ENCODE data around the gene PLEKHJ1.

Gene PLEKHJ1

DNA sequence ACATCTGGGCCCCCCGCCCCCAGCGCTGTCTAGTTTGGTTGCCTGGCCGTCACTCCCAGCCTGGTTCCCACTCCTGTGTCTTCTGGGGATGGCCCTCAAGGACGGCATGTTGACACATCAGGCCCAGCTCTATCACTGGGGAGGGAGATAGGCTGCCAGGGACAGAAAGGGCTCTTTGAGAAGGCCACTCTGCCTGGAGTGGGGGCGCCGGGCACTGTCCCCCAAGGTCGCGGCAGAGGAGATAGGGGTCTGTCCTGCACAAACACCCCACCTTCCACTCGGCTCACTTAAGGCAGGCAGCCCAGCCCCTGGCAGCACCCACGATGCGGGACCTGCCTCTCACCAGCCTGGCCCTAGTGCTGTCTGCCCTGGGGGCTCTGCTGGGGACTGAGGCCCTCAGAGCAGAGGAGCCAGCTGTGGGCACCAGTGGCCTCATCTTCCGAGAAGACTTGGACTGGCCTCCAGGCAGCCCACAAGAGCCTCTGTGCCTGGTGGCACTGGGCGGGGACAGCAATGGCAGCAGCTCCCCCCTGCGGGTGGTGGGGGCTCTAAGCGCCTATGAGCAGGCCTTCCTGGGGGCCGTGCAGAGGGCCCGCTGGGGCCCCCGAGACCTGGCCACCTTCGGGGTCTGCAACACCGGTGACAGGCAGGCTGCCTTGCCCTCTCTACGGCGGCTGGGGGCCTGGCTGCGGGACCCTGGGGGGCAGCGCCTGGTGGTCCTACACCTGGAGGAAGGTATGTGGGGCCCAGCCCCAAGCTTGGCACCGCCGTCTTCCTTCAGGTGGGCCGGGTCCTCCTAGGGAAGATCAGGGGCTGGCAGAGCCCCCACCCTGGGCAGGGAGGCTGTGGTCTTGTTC lies 13.1 kb upstream of the PLEKHJ1 start, which contains the start of gene AMH:
Gene AMH, plus strand, starts transcription at position 314 of the 857 bp plus-strand sequence. Its CDS starts 10 bp downstream, at position 324.
- no peak for DNase-seq

- DNase-seq: no peak
These were observed 12.2 kb upstream of the PLEKHJ1 start for GRCh38 chr19:2248136-2249009.

DNA sequence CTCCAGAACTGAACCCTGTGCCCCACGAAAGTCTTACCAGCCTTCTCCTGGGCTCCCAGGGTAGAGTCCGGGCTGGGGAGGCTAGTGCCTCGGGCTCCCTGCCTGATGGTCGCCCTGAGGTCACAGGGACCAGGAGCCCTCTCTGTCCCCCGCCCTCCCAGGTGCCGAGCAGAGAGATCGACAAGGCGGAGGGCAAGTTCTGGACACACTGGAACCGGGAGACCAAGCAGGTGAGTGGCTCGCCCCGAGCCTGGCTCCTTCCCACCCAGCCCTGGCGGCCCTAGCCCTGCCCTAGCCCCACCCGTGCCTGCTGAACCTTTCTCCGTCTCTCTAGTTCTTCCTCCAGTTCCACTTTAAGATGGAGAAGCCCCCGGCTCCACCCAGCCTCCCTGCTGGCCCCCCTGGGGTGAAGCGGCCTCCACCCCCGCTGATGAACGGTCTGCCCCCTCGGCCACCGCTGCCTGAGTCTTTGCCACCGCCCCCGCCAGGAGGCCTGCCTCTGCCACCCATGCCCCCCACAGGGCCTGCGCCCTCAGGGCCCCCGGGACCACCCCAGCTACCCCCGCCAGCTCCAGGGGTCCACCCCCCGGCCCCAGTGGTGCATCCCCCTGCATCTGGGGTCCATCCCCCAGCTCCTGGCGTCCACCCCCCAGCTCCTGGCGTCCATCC lies 11.4 kb upstream of the PLEKHJ1 start:
- no peak for DNase-seq

GRCh38 chr19:2246801-2247361 lies 10.8 kb upstream of the PLEKHJ1 start:
- no peak for DNase-seq

DNA sequence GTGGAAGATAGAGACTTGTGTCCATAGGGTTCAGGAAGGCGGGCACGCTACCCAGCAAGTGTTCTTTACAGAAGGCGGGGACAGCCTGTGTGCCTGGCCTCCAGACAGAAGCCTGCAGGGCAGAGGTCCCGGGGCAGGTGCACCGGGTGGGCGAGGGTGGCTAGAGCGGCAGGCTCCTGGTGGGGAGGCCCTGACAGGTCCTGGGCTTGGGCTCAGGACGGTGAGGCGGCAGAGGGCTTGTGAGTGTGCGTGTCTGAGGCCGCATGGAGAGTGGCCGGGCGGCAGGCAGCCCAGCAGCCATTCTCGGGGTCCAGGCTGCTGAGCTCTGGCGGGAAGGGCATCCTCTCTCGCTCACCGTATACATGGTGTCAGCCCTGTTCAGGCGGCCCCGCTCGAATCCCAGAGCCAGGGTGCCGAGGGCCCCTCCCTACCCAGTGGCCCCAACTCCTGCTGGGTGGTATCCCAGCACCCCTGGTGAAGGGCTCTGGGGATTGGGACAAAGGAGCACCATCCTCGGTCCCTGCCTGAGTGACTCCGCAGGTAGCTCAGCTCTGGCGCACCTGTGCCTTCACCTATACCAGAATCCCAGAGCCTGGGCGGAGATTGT lies 10.0 kb upstream of the PLEKHJ1 start:
- no peak for DNase-seq

- DNase-seq: no peak
These were observed 9.1 kb upstream of the PLEKHJ1 start for GRCh38 chr19:2245273-2245672.

GRCh38 chr19:2244486-2244885 lies 8.4 kb upstream of the PLEKHJ1 start:
- no peak for DNase-seq

- DNase-seq: no peak
These were observed 7.9 kb upstream of the PLEKHJ1 start for GRCh38 chr19:2244125-2244411.

DNA sequence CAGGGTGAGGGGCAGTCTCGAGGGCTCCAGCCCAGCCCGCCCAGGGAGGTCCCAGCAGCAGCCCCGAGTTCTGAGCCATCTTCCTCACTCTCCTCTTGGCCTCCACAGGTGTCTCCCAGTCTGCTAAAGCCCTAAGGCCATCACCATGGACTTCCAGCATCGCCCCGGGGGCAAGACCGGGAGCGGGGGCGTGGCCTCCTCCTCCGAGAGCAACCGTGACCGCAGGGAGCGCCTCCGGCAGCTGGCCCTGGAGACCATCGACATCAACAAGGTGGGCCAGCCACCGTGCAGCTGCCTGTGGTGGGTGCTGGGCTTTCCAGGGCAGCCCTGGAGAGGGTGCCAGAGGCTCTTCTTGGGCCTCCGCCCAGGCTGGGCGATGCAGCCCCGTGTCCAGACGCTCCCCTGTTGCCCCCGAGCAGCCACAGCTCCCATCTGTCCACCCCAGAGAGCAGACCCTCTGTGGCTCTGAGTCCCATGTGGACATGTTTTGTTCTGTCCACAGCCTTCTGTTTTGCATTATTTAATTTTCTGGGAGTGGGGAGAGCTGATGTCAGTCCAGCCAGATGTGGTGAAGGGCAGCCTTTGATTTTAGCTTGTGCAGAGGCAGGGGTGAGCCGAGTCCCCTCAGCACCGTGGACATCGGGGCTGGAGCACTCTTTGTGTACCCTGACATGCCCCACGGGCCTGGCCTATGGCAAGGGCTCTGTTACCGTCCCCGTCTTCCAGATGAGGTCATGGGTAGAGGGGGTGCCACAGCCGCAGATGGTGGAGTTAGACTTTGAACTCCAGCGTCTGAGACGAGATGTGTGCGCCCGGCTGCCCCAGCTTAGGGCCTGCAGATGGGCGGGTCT lies 7.4 kb upstream of the PLEKHJ1 start:
- DNase-seq: no peak

GRCh38 chr19:2242816-2243215 lies 6.7 kb upstream of the PLEKHJ1 start:
- no peak for DNase-seq

- DNase-seq: no peak
These were observed 6.0 kb upstream of the PLEKHJ1 start for GRCh38 chr19:2242092-2242537.

DNA sequence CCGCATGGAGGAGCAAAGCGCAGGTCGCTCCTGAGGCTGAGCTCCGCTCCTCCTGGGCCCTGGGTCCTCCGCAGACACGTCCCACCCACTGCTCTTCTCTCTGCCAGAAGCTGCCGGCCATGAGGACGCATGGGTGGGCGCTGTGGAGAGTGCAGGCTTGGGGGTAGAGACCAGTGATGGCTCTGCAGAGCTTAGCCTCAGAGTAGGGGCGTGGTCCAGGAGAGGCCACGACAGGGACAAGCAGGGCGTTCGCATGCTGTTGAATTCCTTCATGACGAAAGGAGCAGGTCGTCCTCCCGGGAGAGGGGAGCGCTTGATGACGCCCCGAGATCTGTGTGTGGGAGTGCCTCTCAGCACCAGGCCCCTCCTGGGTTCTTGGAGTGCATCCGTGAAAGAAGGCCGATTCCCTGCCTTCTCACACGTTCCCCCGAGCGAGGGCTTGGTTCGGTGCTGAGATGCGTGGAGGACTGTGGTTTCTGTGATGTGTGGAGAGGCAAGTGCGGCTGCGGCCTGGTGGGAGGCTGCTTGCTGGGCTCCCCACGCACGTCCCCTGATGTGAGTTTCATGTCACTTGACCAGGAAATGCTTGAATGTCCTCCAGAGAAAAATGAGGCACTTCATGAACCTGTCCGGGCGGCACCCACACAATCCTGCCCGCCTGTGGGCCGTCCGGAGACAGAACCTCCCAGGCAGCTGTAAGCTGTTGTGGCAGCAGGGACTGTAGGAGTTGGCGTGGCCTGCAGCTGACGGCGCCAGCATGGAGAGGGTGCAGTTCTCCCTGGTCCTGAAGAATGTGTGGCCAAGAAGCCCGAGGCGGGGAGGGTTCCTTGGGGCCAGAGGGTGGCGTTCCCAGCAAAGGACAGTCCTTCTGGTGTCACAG lies 5.0 kb upstream of the PLEKHJ1 start:
- DNase-seq: no peak

DNA sequence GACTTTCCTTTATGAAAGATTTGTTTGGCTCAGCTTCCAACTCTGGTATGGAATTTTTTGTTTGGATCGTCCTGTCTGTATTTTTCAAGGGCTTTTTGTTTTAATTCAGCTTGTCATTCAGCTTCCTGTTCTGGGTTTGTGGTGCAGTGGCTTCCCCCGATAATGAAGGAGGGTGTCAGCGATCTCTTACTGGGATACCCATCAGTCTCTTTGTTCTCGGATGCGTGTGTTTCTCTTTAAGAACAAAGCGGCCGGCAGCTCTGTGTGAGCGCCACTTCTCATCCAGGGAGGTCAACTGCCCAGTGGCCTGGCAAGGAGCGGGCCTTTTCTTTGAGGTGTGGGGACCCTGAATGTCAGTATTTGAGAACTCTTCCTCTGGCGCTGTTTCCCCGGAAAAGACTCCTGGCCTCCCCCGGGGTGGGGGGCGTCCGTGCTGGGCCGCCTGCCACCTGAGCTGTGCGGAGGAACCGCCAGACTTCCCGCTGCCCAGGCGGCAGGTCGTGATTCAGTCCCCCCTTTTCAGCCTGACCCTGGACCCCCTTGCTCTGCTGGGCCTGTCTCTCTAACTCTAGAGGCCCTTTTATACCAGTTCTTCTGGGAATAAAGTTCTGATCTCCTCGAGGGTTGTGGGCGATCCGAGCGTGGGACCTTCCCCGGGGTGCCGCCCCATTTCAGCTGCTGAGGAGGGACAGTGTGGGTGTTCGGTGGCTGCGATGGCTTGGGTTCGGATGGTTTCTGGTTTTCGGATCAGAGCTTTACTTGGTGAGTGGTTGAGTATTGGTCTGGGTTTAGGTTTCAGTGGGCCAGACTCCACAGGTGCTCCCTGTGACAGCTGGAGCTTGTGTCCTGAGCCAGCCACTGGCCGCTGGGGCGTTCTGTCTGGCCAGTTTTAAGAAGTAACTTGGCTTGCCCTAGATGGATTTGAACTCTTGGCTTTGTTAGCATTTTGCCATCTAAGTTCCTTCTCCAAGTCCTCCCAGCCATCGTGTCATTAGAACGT lies 3.9 kb upstream of the PLEKHJ1 start:
- no peak for DNase-seq

DNA sequence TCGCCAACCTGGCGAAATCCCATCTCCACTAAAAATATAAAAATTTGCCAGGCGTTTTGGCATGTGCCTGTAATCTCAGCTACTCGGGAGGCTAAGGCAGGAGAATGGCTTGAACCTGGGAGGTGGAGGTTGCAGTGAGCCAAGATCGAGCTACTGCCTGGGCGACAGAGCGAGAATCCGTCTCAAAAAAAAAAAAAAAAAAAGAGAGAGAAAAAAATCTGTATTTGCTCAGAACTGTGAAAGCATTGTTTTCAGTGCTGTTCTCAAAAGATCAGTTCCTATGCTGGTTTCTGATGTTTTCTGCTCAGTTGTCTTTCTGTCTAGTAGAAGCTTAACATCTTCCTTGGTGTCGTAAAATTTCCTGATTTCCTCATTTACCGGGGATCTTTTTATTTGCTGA lies 3.0 kb upstream of the PLEKHJ1 start:
- no peak for DNase-seq

DNA sequence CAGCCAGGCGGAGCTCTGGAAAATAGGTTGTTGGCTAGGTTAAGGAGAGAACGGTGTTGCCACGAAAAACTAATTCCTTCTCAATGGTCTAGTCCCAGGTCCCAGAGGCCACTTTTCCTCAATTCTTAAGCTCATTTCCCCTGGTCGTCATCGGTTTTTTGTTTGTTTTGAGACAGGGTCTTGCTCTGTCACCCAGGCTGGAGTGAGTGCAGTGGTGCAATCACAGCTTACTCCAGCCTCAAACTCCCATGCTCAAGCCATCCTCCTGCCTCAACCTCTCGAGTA lies 1.7 kb upstream of the PLEKHJ1 start:
- DNase-seq: no peak

GRCh38 chr19:2237051-2237868 lies 1.1 kb upstream of the PLEKHJ1 start:
- DNase-seq: no peak

DNA sequence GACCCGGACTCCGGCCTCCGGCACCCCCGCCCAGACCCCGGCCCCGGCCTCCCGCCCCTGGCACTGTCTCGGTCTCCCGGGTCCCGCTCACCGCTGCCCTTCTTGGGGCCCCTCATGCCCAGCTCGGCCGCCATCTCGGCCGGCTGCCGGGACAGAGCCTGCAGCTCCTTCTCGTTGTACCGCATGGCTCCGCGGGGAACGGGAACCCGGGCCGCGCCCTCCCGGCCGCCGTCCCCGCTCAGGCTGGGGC lies 140 bp downstream of the PLEKHJ1 start:
- no peak for DNase-seq

- DNase-seq: peak; percentile 85 to 88
These were observed 607 bp downstream of the PLEKHJ1 start for GRCh38 chr19:2235381-2236063.
